ENCODE measurements around the gene ARHGEF19. TPM values are rescaled to one million over a fixed set of nuclear protein-coding genes. Genes with fewer than 3 reads are reported as not detected.

The ARHGEF19 gene
- total RNA-seq, 2 experiments from 2014 or later, result 5.3 to 6.0 TPM

Other genes starting within 250 kb of the ARHGEF19 start
- 10 to 100 TPM; 55.8 to 68.8 TPM for gene ZBTB17, start 236.6 kb downstream of the ARHGEF19 start, total RNA-seq
- not detected for gene SRARP, start 208.4 kb downstream of the ARHGEF19 start, total RNA-seq
- not detected for gene HSPB7, start 194.6 kb downstream of the ARHGEF19 start, total RNA-seq
- not detected for gene CLCNKA, start 190.6 kb downstream of the ARHGEF19 start, total RNA-seq
- gene CLCNKB, start 168.9 kb downstream of the ARHGEF19 start, total RNA-seq, result not detected
- 1 to 10 TPM in 1 of 2 experiments, under 1 TPM in 1; 0.91 to 1.8 TPM for gene FAM131C, start 139.0 kb downstream of the ARHGEF19 start, total RNA-seq
- not detected for gene EPHA2, start 56.6 kb downstream of the ARHGEF19 start, total RNA-seq
- 1 to 10 TPM; 5.9 to 6.4 TPM for gene CPLANE2, start 24.5 kb upstream of the ARHGEF19 start, total RNA-seq
- gene FBXO42, start 139.8 kb upstream of the ARHGEF19 start, total RNA-seq, result 10 to 100 TPM; 17.6 to 19.7 TPM
- 100 to 1,000 TPM; 161 to 189 TPM for gene SZRD1, start 154.6 kb upstream of the ARHGEF19 start, total RNA-seq
- not detected for gene SPATA21, start 224.8 kb upstream of the ARHGEF19 start, total RNA-seq
- gene NECAP2, start 228.1 kb upstream of the ARHGEF19 start, total RNA-seq, result 10 to 100 TPM; 71.0 to 88.3 TPM

Data from activated CD8-positive, alpha-beta memory T cell treated with anti-CD3 and anti-CD28 coated beads, Interleukin-2, amount 10 ng/mL, durations not matched to agents 7 days and 5 days (primary cell).